GM20000 (cell line): Measurements from ENCODE around the gene SPI1.

ENCODE experiments used
- DNase-seq: peaks from one replicate; pipeline ENCODE4 v3.0.0; 2012; ENCODE audit warnings: low spot score
- TF ChIP-seq, protein P1 (sequence below): IDR thresholded peaks from 2 replicates; pipeline ENCODE4 v1.5.1; 2012; ENCODE audit warnings: mild to moderate bottlenecking, control low read depth; ENCODE audit errors: extremely low read depth, missing control alignments

The SPI1 gene

GRCh38 chr11:47329987-47330931 lies 48.1 kb downstream of the SPI1 start:
- TF ChIP-seq, protein P1, sequence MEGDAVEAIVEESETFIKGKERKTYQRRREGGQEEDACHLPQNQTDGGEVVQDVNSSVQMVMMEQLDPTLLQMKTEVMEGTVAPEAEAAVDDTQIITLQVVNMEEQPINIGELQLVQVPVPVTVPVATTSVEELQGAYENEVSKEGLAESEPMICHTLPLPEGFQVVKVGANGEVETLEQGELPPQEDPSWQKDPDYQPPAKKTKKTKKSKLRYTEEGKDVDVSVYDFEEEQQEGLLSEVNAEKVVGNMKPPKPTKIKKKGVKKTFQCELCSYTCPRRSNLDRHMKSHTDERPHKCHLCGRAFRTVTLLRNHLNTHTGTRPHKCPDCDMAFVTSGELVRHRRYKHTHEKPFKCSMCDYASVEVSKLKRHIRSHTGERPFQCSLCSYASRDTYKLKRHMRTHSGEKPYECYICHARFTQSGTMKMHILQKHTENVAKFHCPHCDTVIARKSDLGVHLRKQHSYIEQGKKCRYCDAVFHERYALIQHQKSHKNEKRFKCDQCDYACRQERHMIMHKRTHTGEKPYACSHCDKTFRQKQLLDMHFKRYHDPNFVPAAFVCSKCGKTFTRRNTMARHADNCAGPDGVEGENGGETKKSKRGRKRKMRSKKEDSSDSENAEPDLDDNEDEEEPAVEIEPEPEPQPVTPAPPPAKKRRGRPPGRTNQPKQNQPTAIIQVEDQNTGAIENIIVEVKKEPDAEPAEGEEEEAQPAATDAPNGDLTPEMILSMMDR, result no peak
- no peak for DNase-seq

GRCh38 chr11:47329431-47329986 lies 48.8 kb downstream of the SPI1 start:
- no peak for DNase-seq
- TF ChIP-seq, protein P1, result no peak

- TF ChIP-seq, protein P1, result no peak
- peak; percentile 61 for DNase-seq
These were observed 49.6 kb downstream of the SPI1 start for GRCh38 chr11:47328449-47329390.

DNA sequence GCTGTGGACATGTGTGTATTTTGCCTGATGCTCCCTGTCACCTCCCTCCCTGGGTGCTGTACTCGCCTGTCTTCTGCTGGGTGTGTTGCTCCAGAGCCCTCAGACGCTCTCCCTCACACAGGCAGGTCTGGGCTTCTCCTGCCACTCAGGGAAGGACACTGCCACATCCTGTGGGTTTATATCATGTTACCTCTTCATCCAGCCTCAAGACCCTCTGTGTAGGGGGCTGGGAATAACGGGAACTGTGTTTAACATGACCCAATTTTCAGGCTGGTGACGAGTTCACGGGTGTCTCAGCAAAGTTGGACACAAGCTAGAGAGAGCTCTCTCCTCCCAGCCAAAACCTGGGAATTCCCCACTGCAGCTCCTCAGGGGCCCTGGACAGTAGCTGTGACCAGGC lies 50.4 kb downstream of the SPI1 start:
- DNase-seq, result no peak
- TF ChIP-seq, protein P1, result no peak

- no peak for DNase-seq
- TF ChIP-seq, protein P1, result no peak
These were observed 51.3 kb downstream of the SPI1 start for GRCh38 chr11:47327025-47327424.

GRCh38 chr11:47326198-47326597 lies 52.1 kb downstream of the SPI1 start:
- TF ChIP-seq, protein P1, result no peak
- DNase-seq, result no peak
